ENCODE results near the gene CACNA1I. TPM values are rescaled to one million over a fixed set of nuclear protein-coding genes. Genes with fewer than 3 reads are reported as not detected.

CACNA1I gene
- total and polyA plus RNA-seq, 2 experiments from 2014 or later: 0.42 to 2.4 TPM

DNA sequence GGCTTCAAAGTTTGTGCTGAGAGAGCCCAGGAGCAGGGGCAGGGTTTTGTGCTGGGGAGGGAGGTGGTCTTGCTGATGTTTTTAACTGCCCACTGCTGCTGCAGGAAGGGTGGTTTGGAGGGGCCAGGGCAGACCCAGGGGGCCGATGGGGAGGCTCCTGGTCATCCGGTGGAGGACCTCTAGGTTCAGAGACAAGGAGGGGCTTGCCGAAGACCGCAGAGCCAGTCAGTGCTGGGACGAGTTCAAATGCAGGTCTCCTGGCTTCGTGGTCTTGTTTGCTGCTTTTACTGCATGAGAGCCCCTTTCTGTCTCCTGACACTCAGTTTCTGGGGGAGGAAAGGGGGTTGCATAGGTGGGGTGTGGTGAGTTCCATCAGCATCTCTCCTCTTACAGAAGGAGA is 26.0 kb downstream of the CACNA1I start:
- Mint-ChIP-seq H3K27me3 (ENCODE audit: insufficient read depth, low read depth, poor library complexity) (peaks cover 22% of the 10 kb centered on the region), H3K4me1 (peaks cover 19% of the 10 kb centered on the region), H3K4me3 (no peak overlapping the region), H3K9me3 (no peaks in the 10 kb centered on the region; the same call in 1 of the 3 replicates), H3K36me3 (ENCODE audit: low read depth) (no peaks in the 10 kb centered on the region), H3K27ac (no peak overlapping the region)
- H3K36me3 ChIP-seq (ENCODE audit: insufficient read depth): no peaks in the 10 kb centered on the region
- no peaks in the 10 kb centered on the region for H3K9me2 ChIP-seq (ENCODE audit: insufficient read depth)
- H3K27ac ChIP-seq (ENCODE audit: low read depth): no peak overlapping the region
- H4K20me1 ChIP-seq (replicated peaks; ENCODE audit: insufficient read depth): no peaks in the 10 kb centered on the region
- 0 out of 2 replicates have a peak, but pooled peaks cover 3% of the 10 kb centered on the region for H3K27me3 ChIP-seq (ENCODE audit: insufficient read depth)
- H2AFZ ChIP-seq: no peak overlapping the region
- no peak for ATAC-seq
- H3F3A ChIP-seq (replicated peaks; ENCODE audit: low read depth): no peaks in the 10 kb centered on the region
- DNase-seq (ENCODE audit: low spot score): no peak
- no peak overlapping the region for H3K4me2 ChIP-seq
- H3K4me1 ChIP-seq (ENCODE audit: insufficient read depth): no peaks in the 10 kb centered on the region; the same call in 1 of the 2 replicates
- TF ChIP-seq, protein P1, sequence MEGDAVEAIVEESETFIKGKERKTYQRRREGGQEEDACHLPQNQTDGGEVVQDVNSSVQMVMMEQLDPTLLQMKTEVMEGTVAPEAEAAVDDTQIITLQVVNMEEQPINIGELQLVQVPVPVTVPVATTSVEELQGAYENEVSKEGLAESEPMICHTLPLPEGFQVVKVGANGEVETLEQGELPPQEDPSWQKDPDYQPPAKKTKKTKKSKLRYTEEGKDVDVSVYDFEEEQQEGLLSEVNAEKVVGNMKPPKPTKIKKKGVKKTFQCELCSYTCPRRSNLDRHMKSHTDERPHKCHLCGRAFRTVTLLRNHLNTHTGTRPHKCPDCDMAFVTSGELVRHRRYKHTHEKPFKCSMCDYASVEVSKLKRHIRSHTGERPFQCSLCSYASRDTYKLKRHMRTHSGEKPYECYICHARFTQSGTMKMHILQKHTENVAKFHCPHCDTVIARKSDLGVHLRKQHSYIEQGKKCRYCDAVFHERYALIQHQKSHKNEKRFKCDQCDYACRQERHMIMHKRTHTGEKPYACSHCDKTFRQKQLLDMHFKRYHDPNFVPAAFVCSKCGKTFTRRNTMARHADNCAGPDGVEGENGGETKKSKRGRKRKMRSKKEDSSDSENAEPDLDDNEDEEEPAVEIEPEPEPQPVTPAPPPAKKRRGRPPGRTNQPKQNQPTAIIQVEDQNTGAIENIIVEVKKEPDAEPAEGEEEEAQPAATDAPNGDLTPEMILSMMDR (conservative IDR thresholded peaks at IDR 0.05; ENCODE audit: low read depth in 2 of 2): no peak
- no peaks in the 10 kb centered on the region for H3K79me2 ChIP-seq (replicated peaks; ENCODE audit: insufficient read depth)
- no peak overlapping the region for H3K4me3 ChIP-seq

DNA sequence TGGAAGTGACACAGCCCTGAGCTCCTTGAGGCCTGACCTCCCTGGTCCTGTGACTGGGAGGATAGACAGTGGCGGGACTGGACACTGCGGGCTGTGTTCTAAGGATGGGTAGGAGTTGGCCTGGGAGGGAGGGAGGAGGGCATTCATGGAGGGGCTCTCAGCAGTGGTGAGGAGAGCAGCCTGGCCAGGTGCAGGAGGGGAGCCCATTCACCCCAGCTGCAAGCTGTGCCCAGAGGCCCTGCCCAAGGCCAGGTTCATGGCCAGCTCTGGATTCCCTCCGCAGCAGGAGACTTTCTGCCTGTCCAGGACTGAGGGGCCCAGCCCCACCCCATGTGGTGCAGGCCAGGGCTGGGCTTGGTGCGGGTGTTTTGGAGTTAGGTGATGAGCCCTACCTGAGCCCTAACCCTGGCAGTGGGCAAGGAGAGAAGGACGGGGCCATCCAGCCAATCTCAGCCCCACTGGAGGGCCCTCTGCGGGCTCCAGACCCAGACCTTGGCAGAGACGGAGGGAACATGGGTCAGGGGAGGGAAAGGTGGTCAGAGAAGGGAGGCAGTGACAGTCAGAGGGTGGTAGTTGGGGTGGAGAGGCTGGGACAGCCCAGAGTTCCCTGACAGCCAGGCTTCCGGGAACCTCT is 26.8 kb downstream of the CACNA1I start:
- Histone ChIP-seq H4K20me1 (replicated peaks; ENCODE audit: insufficient read depth) (no peaks in the 10 kb centered on the region), H3K79me2 (replicated peaks; ENCODE audit: insufficient read depth) (no peaks in the 10 kb centered on the region), H2AFZ (no peak overlapping the region), H3K27ac (ENCODE audit: low read depth) (no peak overlapping the region), H3K4me2 (peak overlapping the region; percentile 73), H3K27me3 (ENCODE audit: insufficient read depth) (0 out of 2 replicates have a peak, but pooled peaks cover 3% of the 10 kb centered on the region), H3K4me1 (ENCODE audit: insufficient read depth) (no peaks in the 10 kb centered on the region; the same call in 1 of the 2 replicates), H3K4me3 (peak overlapping the region; percentile 47; the same call in 1 of the 2 replicates), H3F3A (replicated peaks; ENCODE audit: low read depth) (no peaks in the 10 kb centered on the region), H3K9me2 (ENCODE audit: insufficient read depth) (no peaks in the 10 kb centered on the region), H3K36me3 (ENCODE audit: insufficient read depth) (no peaks in the 10 kb centered on the region)
- Mint-ChIP-seq H3K27ac (no peak overlapping the region), H3K4me3 (peak overlapping the region; percentile 27; the same call in 1 of the 3 replicates), H3K36me3 (ENCODE audit: low read depth) (no peaks in the 10 kb centered on the region), H3K9me3 (no peaks in the 10 kb centered on the region; the same call in 1 of the 3 replicates), H3K27me3 (ENCODE audit: insufficient read depth, low read depth, poor library complexity) (peaks cover 22% of the 10 kb centered on the region), H3K4me1 (peaks cover 19% of the 10 kb centered on the region)
- ATAC-seq (peak; percentile 15), DNase-seq (ENCODE audit: low spot score) (peak; percentile 12)
- no peak for TF ChIP-seq CREB1 (CRISPR knock-in tag; IDR thresholded peaks at IDR 0.05; ENCODE audit: low read depth)
- TF ChIP-seq, protein P1 (conservative IDR thresholded peaks at IDR 0.05; ENCODE audit: low read depth in 2 of 2): no peak
- TF ChIP-seq, protein P2, sequence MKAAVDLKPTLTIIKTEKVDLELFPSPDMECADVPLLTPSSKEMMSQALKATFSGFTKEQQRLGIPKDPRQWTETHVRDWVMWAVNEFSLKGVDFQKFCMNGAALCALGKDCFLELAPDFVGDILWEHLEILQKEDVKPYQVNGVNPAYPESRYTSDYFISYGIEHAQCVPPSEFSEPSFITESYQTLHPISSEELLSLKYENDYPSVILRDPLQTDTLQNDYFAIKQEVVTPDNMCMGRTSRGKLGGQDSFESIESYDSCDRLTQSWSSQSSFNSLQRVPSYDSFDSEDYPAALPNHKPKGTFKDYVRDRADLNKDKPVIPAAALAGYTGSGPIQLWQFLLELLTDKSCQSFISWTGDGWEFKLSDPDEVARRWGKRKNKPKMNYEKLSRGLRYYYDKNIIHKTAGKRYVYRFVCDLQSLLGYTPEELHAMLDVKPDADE (IDR thresholded peaks at IDR 0.05): no peak
- TF ChIP-seq, protein P3, sequence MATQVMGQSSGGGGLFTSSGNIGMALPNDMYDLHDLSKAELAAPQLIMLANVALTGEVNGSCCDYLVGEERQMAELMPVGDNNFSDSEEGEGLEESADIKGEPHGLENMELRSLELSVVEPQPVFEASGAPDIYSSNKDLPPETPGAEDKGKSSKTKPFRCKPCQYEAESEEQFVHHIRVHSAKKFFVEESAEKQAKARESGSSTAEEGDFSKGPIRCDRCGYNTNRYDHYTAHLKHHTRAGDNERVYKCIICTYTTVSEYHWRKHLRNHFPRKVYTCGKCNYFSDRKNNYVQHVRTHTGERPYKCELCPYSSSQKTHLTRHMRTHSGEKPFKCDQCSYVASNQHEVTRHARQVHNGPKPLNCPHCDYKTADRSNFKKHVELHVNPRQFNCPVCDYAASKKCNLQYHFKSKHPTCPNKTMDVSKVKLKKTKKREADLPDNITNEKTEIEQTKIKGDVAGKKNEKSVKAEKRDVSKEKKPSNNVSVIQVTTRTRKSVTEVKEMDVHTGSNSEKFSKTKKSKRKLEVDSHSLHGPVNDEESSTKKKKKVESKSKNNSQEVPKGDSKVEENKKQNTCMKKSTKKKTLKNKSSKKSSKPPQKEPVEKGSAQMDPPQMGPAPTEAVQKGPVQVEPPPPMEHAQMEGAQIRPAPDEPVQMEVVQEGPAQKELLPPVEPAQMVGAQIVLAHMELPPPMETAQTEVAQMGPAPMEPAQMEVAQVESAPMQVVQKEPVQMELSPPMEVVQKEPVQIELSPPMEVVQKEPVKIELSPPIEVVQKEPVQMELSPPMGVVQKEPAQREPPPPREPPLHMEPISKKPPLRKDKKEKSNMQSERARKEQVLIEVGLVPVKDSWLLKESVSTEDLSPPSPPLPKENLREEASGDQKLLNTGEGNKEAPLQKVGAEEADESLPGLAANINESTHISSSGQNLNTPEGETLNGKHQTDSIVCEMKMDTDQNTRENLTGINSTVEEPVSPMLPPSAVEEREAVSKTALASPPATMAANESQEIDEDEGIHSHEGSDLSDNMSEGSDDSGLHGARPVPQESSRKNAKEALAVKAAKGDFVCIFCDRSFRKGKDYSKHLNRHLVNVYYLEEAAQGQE (IDR thresholded peaks at IDR 0.05; ENCODE audit: unreplicated experiment): no peak
- no peak for TF ChIP-seq NANOG (IDR thresholded peaks at IDR 0.05; ENCODE audit: borderline replicate concordance)
- TF ChIP-seq JUNB (IDR thresholded peaks at IDR 0.05; ENCODE audit: unreplicated experiment): no peak

Data from GM23338 (cell line).